ENCODE measurements around the gene SERP2. TPM values are rescaled to one million over a fixed set of nuclear protein-coding genes. Genes with fewer than 3 reads are reported as not detected.

SERP2 gene
- total and polyA plus RNA-seq, 2 of the 8 experiments (the other 6 are each of a cell fraction or from before 2014, with no cell fraction given): 2.0 to 2.3 TPM

- no peak overlapping the region for H3K4me2 ChIP-seq (ENCODE audit: insufficient read depth in 1 of 2, low read depth in 2 of 2, low read length in 2 of 2)
- H3K79me1 ChIP-seq (ENCODE audit: low read depth, low read length): no peaks in the 10 kb centered on the region
- no peaks in the 10 kb centered on the region for H3K27me3 ChIP-seq (replicated peaks in 1 of 4; ENCODE audit: control insufficient read depth in 3 of 4, extremely low read depth in 1 of 4, insufficient read depth in 3 of 4, low read length in 3 of 4)
- H2BK15ac ChIP-seq (ENCODE audit: low read length): no peak overlapping the region
- POLR2A ChIA-PET (ENCODE audit: partially characterized antibody): interaction anchor here (0.7 kb wide), 1 partner anchor 453 kb away, joined by 3 read pairs; no protein-coding TSS in a partner anchor
- WGBS, 2 experiments (ENCODE audit: extremely low coverage in 1 of 2, insufficient coverage in 1 of 2, insufficient read length in 1 of 2, insufficient replicate concordance in 2 of 2, low coverage in 1 of 2, low lambda C conversion rate in 2 of 2, missing lambda C conversion rate in 1 of 2): 78% methylated on average over 5 of the region's 5 CpGs; no CpG with 5 or more reads in 1 of the 2 experiments
- no peak for DNase-seq (ENCODE audit: low read depth in 1 of 2, low spot score in 2 of 2)
- H4K20me1 ChIP-seq (replicated peaks in 1 of 2; ENCODE audit: control insufficient read depth in 1 of 2, insufficient read depth in 2 of 2, low read length in 2 of 2): no peaks in the 10 kb centered on the region
- no peak overlapping the region for H3K56ac ChIP-seq (replicated peaks; ENCODE audit: insufficient read length, low read depth, low read length)
- H2BK12ac ChIP-seq (ENCODE audit: low read depth, low read length): no peak overlapping the region
- H2BK20ac ChIP-seq (ENCODE audit: low read length): no peak overlapping the region
- no peak overlapping the region for H3K4me3 ChIP-seq (ENCODE audit: extremely low read depth in 1 of 4, insufficient read depth in 2 of 4, low read depth in 3 of 4, low read length in 4 of 4)
- H3K27ac ChIP-seq (ENCODE audit: low read depth, low read length): no peak overlapping the region
- H4K5ac ChIP-seq (ENCODE audit: insufficient read length, low read depth, low read length): no peak overlapping the region
- H3K4me1 ChIP-seq (replicated peaks in 1 of 4; ENCODE audit: control insufficient read depth in 3 of 4, insufficient read depth in 4 of 4, low read length in 3 of 4): peaks cover 0 to 3% (median 0%) of the 10 kb centered on the region in 4 experiments; a peak in 2 of 7 replicates
- H3K18ac ChIP-seq (ENCODE audit: extremely low read depth, low read length): no peak overlapping the region
- H4K8ac ChIP-seq (ENCODE audit: extremely low read depth, insufficient read depth, low read length): no peak overlapping the region
- CTCF ChIA-PET (ENCODE audit: partially characterized antibody): interaction anchor here (1.0 to 1.7 kb wide), 6 partner anchors 9 to 141 kb away, joined by 3 to 5 read pairs (median 3); no protein-coding TSS in a partner anchor
- H3K23ac ChIP-seq (ENCODE audit: insufficient read length): no peak overlapping the region
- no peak for TF ChIP-seq TCF12 (IDR thresholded peaks at IDR 0.05; ENCODE audit: low read depth, low read length)
- TF ChIP-seq TAF1 (IDR thresholded peaks at IDR 0.05; ENCODE audit: low read depth, low read length): no peak
- no peak for TF ChIP-seq PHF8 (conservative IDR thresholded peaks at IDR 0.05; ENCODE audit: low read depth, low read length)
- no peak for TF ChIP-seq KDM1A (IDR thresholded peaks at IDR 0.05; ENCODE audit: borderline replicate concordance, low read length)
- TF ChIP-seq CHD1 (IDR thresholded peaks at IDR 0.05; ENCODE audit: low read depth, low read length): no peak
- TF ChIP-seq TEAD4 (IDR thresholded peaks at IDR 0.05; ENCODE audit: low read depth, low read length): no peak
- no peak for TF ChIP-seq POLR2A (IDR thresholded peaks at IDR 0.05; ENCODE audit: control extremely low read depth in 1 of 2, low read depth in 2 of 2, low read length in 2 of 2)
- no peak for TF ChIP-seq RXRA (IDR thresholded peaks at IDR 0.05; ENCODE audit: insufficient read depth, low read depth, low read length)
- no peak for TF ChIP-seq YY1 (IDR thresholded peaks at IDR 0.05; ENCODE audit: low read depth, low read length)
- no peak for TF ChIP-seq SIRT6 (IDR thresholded peaks at IDR 0.05; ENCODE audit: low read length)
- TF ChIP-seq EGR1 (IDR thresholded peaks at IDR 0.05; ENCODE audit: borderline replicate concordance, low read depth, low read length): no peak
- H2BK120ac ChIP-seq (replicated peaks; ENCODE audit: low read depth, low read length): no peak overlapping the region
- no peak for FAIRE-seq
- H3K36me3 ChIP-seq (ENCODE audit: control insufficient read depth in 2 of 4, insufficient read depth in 4 of 4, low read length in 3 of 4): no peaks in the 10 kb centered on the region
- H3K79me2 ChIP-seq (ENCODE audit: control insufficient read depth in 1 of 2, insufficient read depth in 2 of 2, low read length in 2 of 2): no peaks in the 10 kb centered on the region
- H2AFZ ChIP-seq (ENCODE audit: low read length): no peak overlapping the region
- no peak overlapping the region for H3K9ac ChIP-seq (replicated peaks in 1 of 4; ENCODE audit: extremely low read depth in 1 of 4, low read depth in 3 of 4, low read length in 3 of 4)
- H2AK5ac ChIP-seq (ENCODE audit: low read depth, low read length): no peak overlapping the region
- H3K14ac ChIP-seq (ENCODE audit: insufficient read length): no peak overlapping the region
- H3K4ac ChIP-seq (replicated peaks; ENCODE audit: insufficient read length, low read depth, low read length): no peak overlapping the region
- no peak overlapping the region for H4K91ac ChIP-seq (replicated peaks; ENCODE audit: insufficient read length, low read length)
- H3K23me2 ChIP-seq (ENCODE audit: low read depth, low read length): no peaks in the 10 kb centered on the region; the same call in 1 of the 2 replicates
- no peak overlapping the region for H2BK5ac ChIP-seq (ENCODE audit: low read depth, low read length)
- no peaks in the 10 kb centered on the region for H3K9me3 ChIP-seq (ENCODE audit: insufficient read depth in 2 of 2, low read depth in 1 of 2, low read length in 1 of 2)
Observed at GRCh38 chr13:44383945-44384344, 10.3 kb downstream of the SERP2 start.
